ENCODE results near the gene POLG2.

DNA sequence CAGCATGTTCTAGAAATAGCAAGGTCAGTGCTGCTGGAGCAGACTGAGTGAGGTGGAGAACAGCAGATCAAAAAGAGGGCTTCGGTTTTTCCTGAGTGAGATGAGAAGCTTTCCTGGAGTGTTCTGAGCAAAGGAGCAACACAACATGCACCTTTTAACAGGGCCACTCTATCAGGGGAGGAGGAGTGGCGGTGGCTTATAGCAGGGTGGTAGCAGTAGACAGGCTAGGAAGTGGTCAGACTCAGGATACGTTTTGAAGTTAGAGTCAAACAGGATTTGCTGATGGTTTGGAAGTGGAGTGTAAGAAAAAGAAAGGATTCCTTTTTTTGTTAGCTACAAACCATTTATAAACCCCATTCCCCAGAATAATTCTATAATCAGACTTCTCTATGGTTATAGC lies 12.5 kb downstream of the POLG2 start:
- TF ChIP-seq, protein P1, sequence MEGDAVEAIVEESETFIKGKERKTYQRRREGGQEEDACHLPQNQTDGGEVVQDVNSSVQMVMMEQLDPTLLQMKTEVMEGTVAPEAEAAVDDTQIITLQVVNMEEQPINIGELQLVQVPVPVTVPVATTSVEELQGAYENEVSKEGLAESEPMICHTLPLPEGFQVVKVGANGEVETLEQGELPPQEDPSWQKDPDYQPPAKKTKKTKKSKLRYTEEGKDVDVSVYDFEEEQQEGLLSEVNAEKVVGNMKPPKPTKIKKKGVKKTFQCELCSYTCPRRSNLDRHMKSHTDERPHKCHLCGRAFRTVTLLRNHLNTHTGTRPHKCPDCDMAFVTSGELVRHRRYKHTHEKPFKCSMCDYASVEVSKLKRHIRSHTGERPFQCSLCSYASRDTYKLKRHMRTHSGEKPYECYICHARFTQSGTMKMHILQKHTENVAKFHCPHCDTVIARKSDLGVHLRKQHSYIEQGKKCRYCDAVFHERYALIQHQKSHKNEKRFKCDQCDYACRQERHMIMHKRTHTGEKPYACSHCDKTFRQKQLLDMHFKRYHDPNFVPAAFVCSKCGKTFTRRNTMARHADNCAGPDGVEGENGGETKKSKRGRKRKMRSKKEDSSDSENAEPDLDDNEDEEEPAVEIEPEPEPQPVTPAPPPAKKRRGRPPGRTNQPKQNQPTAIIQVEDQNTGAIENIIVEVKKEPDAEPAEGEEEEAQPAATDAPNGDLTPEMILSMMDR (IDR thresholded peaks at IDR 0.05; ENCODE audit: extremely low read depth in 1 of 2, insufficient read depth in 1 of 2, low read depth in 1 of 2, low read length in 2 of 2) = no peak
- TF ChIP-seq POLR2A (IDR thresholded peaks at IDR 0.05; ENCODE audit: low read depth, low read length) = no peak
- no peak for TF ChIP-seq POLR2AphosphoS5 (IDR thresholded peaks at IDR 0.05; ENCODE audit: insufficient read depth, low read depth, low read length)
- TF ChIP-seq EZH2 (IDR thresholded peaks at IDR 0.05; ENCODE audit: borderline replicate concordance, low read depth, low read length, severe bottlenecking) = no peak

All from endothelial cell of umbilical vein (primary cell).